CD14-positive monocyte (primary cell): ENCODE measurements around the gene PRMT5. TPM values are rescaled to one million over a fixed set of nuclear protein-coding genes. Genes with fewer than 3 reads are reported as not detected.

Experiments used
- DNase-seq, 3 donors: peaks; one replicate each; pipeline ENCODE4 v3.0.0-alpha.2; 2011 to 2022
- H2AFZ ChIP-seq: 2 replicates; pipeline ENCODE4 v1.6.0; 2012; ENCODE audit warnings: mild to moderate bottlenecking, low read depth, low read length, inconsistent platforms; ENCODE audit not compliant: insufficient read depth, poor library complexity, severe bottlenecking
- H3K27ac ChIP-seq, 2 donors: 1 replicate in 1 of 2; 2 replicates in 1 of 2; pipeline ENCODE4 v1.5.1; 2012 to 2013; ENCODE audit warnings: low read length in 2 of 2, control low read depth in 1 of 2, inconsistent platforms in 1 of 2, low read depth in 1 of 2, mild to moderate bottlenecking in 1 of 2
- H3K27me3 ChIP-seq, 2 donors: one replicate each; pipeline versions ENCODE4 v1.6.0 to v1.6.1; 2011 to 2013; ENCODE audit warnings: low read length in 2 of 2; ENCODE audit not compliant: control insufficient read depth in 2 of 2, insufficient read depth in 2 of 2
- H3K36me3 ChIP-seq, 2 donors: replicated peaks in 1 of 2; 1 replicate in 1 of 2; 2 replicates in 1 of 2; pipeline versions ENCODE4 v1.5.1 to v1.6.1; 2012 to 2013; ENCODE audit warnings: low read length in 2 of 2, control low read depth in 1 of 2, inconsistent platforms in 1 of 2, mild to moderate bottlenecking in 1 of 2; ENCODE audit not compliant: insufficient read depth in 2 of 2, control insufficient read depth in 1 of 2
- H3K4me1 ChIP-seq, 2 donors: 1 replicate in 1 of 2; 2 replicates in 1 of 2; pipeline versions ENCODE4 v1.5.1 to v1.6.1; 2012 to 2013; ENCODE audit warnings: low read length in 2 of 2, control low read depth in 1 of 2, inconsistent platforms in 1 of 2, mild to moderate bottlenecking in 1 of 2, moderate library complexity in 1 of 2; ENCODE audit not compliant: insufficient read depth in 2 of 2, control insufficient read depth in 1 of 2
- H3K4me2 ChIP-seq: replicated peaks from 2 replicates; pipeline ENCODE3; 2012; ENCODE audit warnings: low read length, moderate library complexity, mild to moderate bottlenecking; ENCODE audit not compliant: poor library complexity, severe bottlenecking; ENCODE audit errors: extremely low read depth
- H3K4me3 ChIP-seq, 3 experiments: fragments of 200-600 bp in 1 of 3; sonication (generic) in 1 of 3; replicated peaks in 1 of 3; 1 replicate in 2 of 3; 2 replicates in 1 of 3; pipeline ENCODE4 v1.5.1; 2011 to 2013; ENCODE audit warnings: low read length in 3 of 3, mild to moderate bottlenecking in 3 of 3, control low read depth in 2 of 3, low read depth in 2 of 3, inconsistent platforms in 1 of 3, moderate library complexity in 1 of 3
- H3K79me2 ChIP-seq: 2 replicates; pipeline ENCODE4 v1.6.0; 2012; ENCODE audit warnings: mild to moderate bottlenecking, control low read depth, inconsistent platforms, low read length, moderate library complexity; ENCODE audit not compliant: insufficient read depth
- H3K9ac ChIP-seq: 2 replicates; pipeline ENCODE4 v1.6.0; 2017; ENCODE audit warnings: low read length, mild to moderate bottlenecking; ENCODE audit not compliant: insufficient read depth, poor library complexity, severe bottlenecking
- H3K9me3 ChIP-seq, 2 donors: replicated peaks in 1 of 2; 1 replicate in 1 of 2; 2 replicates in 1 of 2; pipeline versions ENCODE4 v1.5.1 to v1.6.1; 2012 to 2013; ENCODE audit warnings: low read length in 2 of 2, control low read depth in 1 of 2; ENCODE audit not compliant: control insufficient read depth in 1 of 2, insufficient read depth in 1 of 2
- H4K20me1 ChIP-seq: 2 replicates; pipeline ENCODE4 v1.6.0; 2012; ENCODE audit warnings: mild to moderate bottlenecking, low read length, control low read depth, moderate library complexity; ENCODE audit not compliant: insufficient read depth
- H3K27ac Mint-ChIP-seq, 7 donors: one replicate each; pipeline ENCODE4 v1.8.0; 2020; ENCODE audit warnings: mild to moderate bottlenecking in 7 of 7, mixed read lengths in 7 of 7, moderate library complexity in 6 of 7, inconsistent platforms in 2 of 7
- H3K27me3 Mint-ChIP-seq, 3 donors: one replicate each; pipeline ENCODE4 v1.8.0; 2021 to 2022; ENCODE audit warnings: low read depth in 3 of 3, mild to moderate bottlenecking in 3 of 3, mixed read lengths in 3 of 3, moderate library complexity in 3 of 3, inconsistent platforms in 1 of 3
- H3K36me3 Mint-ChIP-seq, 2 donors: one replicate each; pipeline ENCODE4 v1.8.0; 2020; ENCODE audit warnings: mixed read lengths in 2 of 2, inconsistent platforms in 1 of 2, mild to moderate bottlenecking in 1 of 2
- H3K4me1 Mint-ChIP-seq: one replicate; pipeline ENCODE4 v1.8.0; 2020; ENCODE audit warnings: mild to moderate bottlenecking, mixed read lengths
- H3K4me3 Mint-ChIP-seq, 2 donors: one replicate each; pipeline ENCODE4 v1.8.0; 2020; ENCODE audit warnings: mild to moderate bottlenecking in 2 of 2, mixed read lengths in 2 of 2, moderate library complexity in 1 of 2
- H3K9me3 Mint-ChIP-seq, 7 donors: one replicate each; pipeline ENCODE4 v1.8.0; 2020 to 2022; ENCODE audit warnings: mixed read lengths in 7 of 7, mild to moderate bottlenecking in 6 of 7, moderate library complexity in 6 of 7, inconsistent platforms in 2 of 7
- CTCF ChIP-seq: fragments of 200-600 bp; IDR thresholded peaks from one replicate; pipeline ENCODE4 v1.8.0; 2022; ENCODE audit warnings: antibody characterized with exemption, mild to moderate bottlenecking
- WGBS: methylation state at CpG from one replicate; pipeline ENCODE4 v1.1.5; 2013; ENCODE audit warnings: missing lambda C conversion rate; ENCODE audit not compliant: insufficient coverage; 5-methylcytosine and 5-hydroxymethylcytosine counted together
- intact Hi-C, 2 donors: fragments of 100-400 bp; cut with micrococcal nuclease; formaldehyde crosslinking; loops; one replicate each; pipeline versions ENCODE4 v1.15.0 to v1.15.1; 2023
- polyA plus RNA-seq, 3 donors: library from polyadenylated mRNA; depleted of rRNA in 1 of 3; unstranded in 2 of 3; stranded (reverse) in 1 of 3; fragments of 300-500 nt in 2 of 3; fragments of >200 nt in 1 of 3; fragmentation: Illumina TruSeq in 2 of 3; gene quantifications; 1 replicate in 2 of 3; 2 replicates in 1 of 3; pipeline ENCODE4 v1.2.3, GENCODE V29; 2012 to 2021

PRMT5 gene
- polyA plus RNA-seq, 3 donors = 38.7 to 44.4 (median 44.1) TPM

- Mint-ChIP-seq H3K36me3 (no peaks in the 10 kb centered on the region), H3K9me3 (peaks cover 0 to 5% (median 2%) of the 10 kb centered on the region in 7 donors), H3K4me1 (peaks cover 6% of the 10 kb centered on the region), H3K27me3 (peaks cover 35 to 45% (median 40%) of the 10 kb centered on the region in 3 donors), H3K4me3 (no peak overlapping the region), H3K27ac (no peak overlapping the region)
- no peaks in the 10 kb centered on the region for H3K36me3 ChIP-seq
- no peaks in the 10 kb centered on the region for H4K20me1 ChIP-seq
- peaks cover 0 to 4% of the 10 kb centered on the region in 2 donors for H3K9me3 ChIP-seq
- no peak overlapping the region for H3K27ac ChIP-seq
- H3K79me2 ChIP-seq = no peaks in the 10 kb centered on the region
- 69% methylated on average over 6 of the region's 6 CpGs for WGBS
- intact Hi-C loops = no loop called here
- no peak for DNase-seq
- no peak overlapping the region for H3K9ac ChIP-seq
- no peak overlapping the region for H3K4me2 ChIP-seq
- no peak overlapping the region for H3K4me3 ChIP-seq
- no peak overlapping the region for H2AFZ ChIP-seq
- TF ChIP-seq CTCF = no peak
- H3K27me3 ChIP-seq = peaks cover 30 to 52% of the 10 kb centered on the region in 2 donors
- H3K4me1 ChIP-seq = peaks cover 12% of the 10 kb centered on the region in 2 donors
Measured at GRCh38 chr14:22976620-22977433, 47.7 kb upstream of the PRMT5 start.

- Mint-ChIP-seq H3K27me3 (peaks cover 22 to 32% (median 28%) of the 10 kb centered on the region in 3 donors), H3K9me3 (no peaks in the 10 kb centered on the region), H3K4me1 (no peaks in the 10 kb centered on the region), H3K36me3 (no peaks in the 10 kb centered on the region), H3K27ac (no peak overlapping the region), H3K4me3 (no peak overlapping the region)
- Histone ChIP-seq H3K4me1 (no peaks in the 10 kb centered on the region), H3K9me3 (no peaks in the 10 kb centered on the region), H3K4me3 (no peak overlapping the region), H3K36me3 (no peaks in the 10 kb centered on the region), H2AFZ (no peak overlapping the region), H3K9ac (no peak overlapping the region), H4K20me1 (no peaks in the 10 kb centered on the region), H3K79me2 (no peaks in the 10 kb centered on the region), H3K4me2 (no peak overlapping the region), H3K27me3 (peaks cover 11 to 32% of the 10 kb centered on the region in 2 donors), H3K27ac (no peak overlapping the region)
- intact Hi-C loops = no loop called here
- WGBS = 94% methylated on average over 3 of the region's 9 CpGs
- TF ChIP-seq CTCF = no peak
- no peak for DNase-seq
Measured at GRCh38 chr14:22974530-22975313, 45.5 kb upstream of the PRMT5 start.
